Measurements from ENCODE around the gene BOK.

BOK gene

DNA sequence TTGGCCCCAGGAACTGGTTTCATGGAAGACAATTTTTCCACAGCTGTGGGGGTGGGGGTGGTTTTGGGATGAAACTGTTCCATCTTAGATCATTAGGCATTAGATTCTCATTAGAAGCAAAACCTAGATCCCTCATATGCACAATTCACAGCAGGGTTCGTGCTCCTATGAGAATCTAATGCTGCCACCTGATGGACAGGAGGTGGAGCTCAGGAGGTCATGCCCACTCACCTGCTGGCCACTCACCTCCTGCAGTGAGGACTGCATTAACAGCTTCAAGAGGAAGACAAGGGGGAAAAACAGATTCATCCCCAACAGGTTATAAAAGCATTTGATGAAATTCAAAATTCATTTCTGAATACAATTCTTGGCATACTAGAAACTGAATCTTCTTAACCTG, 39.9 kb downstream of the BOK start:
- Histone ChIP-seq H3K4me3 (ENCODE audit: low read length) (no peak overlapping the region), H3K27me3 (ENCODE audit: low read depth, low read length) (no peaks in the 10 kb centered on the region), H3K9ac (ENCODE audit: low read length) (no peak overlapping the region), H2AFZ (ENCODE audit: low read depth, low read length) (no peak overlapping the region), H3K4me2 (ENCODE audit: low read length) (no peak overlapping the region), H3K36me3 (replicated peaks; ENCODE audit: low read depth, low read length) (no peaks in the 10 kb centered on the region), H3K4me1 (ENCODE audit: low read length) (no peaks in the 10 kb centered on the region), H4K20me1 (ENCODE audit: insufficient read depth, low read length) (no peaks in the 10 kb centered on the region), H3K79me2 (ENCODE audit: low read length) (no peaks in the 10 kb centered on the region), H3K9me3 (ENCODE audit: insufficient read depth, low read length) (no peaks in the 10 kb centered on the region), H3K27ac (ENCODE audit: low read length) (no peak overlapping the region)
- TF ChIP-seq CTCF (IDR thresholded peaks at IDR 0.05; ENCODE audit: low read depth, low read length) (peak; percentile 36), EZH2phosphoT487 (IDR thresholded peaks at IDR 0.05; ENCODE audit: low read depth) (no peak)

- H4K20me1 ChIP-seq (ENCODE audit: insufficient read depth, low read length), result no peaks in the 10 kb centered on the region
- no peak for TF ChIP-seq EZH2phosphoT487 (IDR thresholded peaks at IDR 0.05; ENCODE audit: low read depth)
- no peak for TF ChIP-seq CTCF (IDR thresholded peaks at IDR 0.05; ENCODE audit: low read depth, low read length)
- H3K4me1 ChIP-seq (ENCODE audit: low read length), result no peaks in the 10 kb centered on the region
- H3K27ac ChIP-seq (ENCODE audit: low read length), result no peak overlapping the region
- H3K9ac ChIP-seq (ENCODE audit: low read length), result no peak overlapping the region
- H3K9me3 ChIP-seq (ENCODE audit: insufficient read depth, low read length), result no peaks in the 10 kb centered on the region
- no peaks in the 10 kb centered on the region for H3K27me3 ChIP-seq (ENCODE audit: low read depth, low read length)
- H3K4me2 ChIP-seq (ENCODE audit: low read length), result no peak overlapping the region
- H3K4me3 ChIP-seq (ENCODE audit: low read length), result no peak overlapping the region
- H3K36me3 ChIP-seq (replicated peaks; ENCODE audit: low read depth, low read length), result no peaks in the 10 kb centered on the region
- H3K79me2 ChIP-seq (ENCODE audit: low read length), result no peaks in the 10 kb centered on the region
- H2AFZ ChIP-seq (ENCODE audit: low read depth, low read length), result no peak overlapping the region
These were observed 41.1 kb downstream of the BOK start for GRCh38 chr2:241599615-241600014.

GRCh38 chr2:241601841-241602240, 43.3 kb downstream of the BOK start:
- H2AFZ ChIP-seq (ENCODE audit: low read depth, low read length), result no peak overlapping the region
- no peaks in the 10 kb centered on the region for H4K20me1 ChIP-seq (ENCODE audit: insufficient read depth, low read length)
- no peaks in the 10 kb centered on the region for H3K27me3 ChIP-seq (ENCODE audit: low read depth, low read length)
- no peak overlapping the region for H3K27ac ChIP-seq (ENCODE audit: low read length)
- H3K4me2 ChIP-seq (ENCODE audit: low read length), result no peak overlapping the region
- H3K4me3 ChIP-seq (ENCODE audit: low read length), result no peak overlapping the region
- TF ChIP-seq EZH2phosphoT487 (IDR thresholded peaks at IDR 0.05; ENCODE audit: low read depth) (no peak), CTCF (IDR thresholded peaks at IDR 0.05; ENCODE audit: low read depth, low read length) (no peak)
- no peaks in the 10 kb centered on the region for H3K79me2 ChIP-seq (ENCODE audit: low read length)
- no peaks in the 10 kb centered on the region for H3K9me3 ChIP-seq (ENCODE audit: insufficient read depth, low read length)
- H3K4me1 ChIP-seq (ENCODE audit: low read length), result no peaks in the 10 kb centered on the region
- H3K9ac ChIP-seq (ENCODE audit: low read length), result no peak overlapping the region
- no peaks in the 10 kb centered on the region for H3K36me3 ChIP-seq (replicated peaks; ENCODE audit: low read depth, low read length)

DNA sequence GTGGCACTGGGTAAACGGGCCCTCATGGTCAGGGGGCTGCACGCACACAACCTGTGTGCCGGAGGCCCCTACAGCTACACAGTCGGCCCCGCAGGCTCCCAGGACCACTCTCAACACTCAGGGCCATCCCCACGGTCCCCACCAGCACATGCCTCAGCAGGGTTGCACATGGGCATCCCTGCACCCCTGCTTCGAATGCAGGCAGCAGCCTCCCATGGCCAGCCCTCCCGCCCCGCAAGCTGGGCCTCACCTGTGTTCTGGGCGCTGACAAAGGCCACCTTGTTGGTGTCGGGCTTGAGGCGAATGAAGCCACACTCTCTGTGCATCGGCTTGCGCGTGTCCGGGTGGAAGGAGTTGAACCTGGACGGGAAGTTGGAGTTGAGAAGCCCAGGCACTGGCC, 44.2 kb downstream of the BOK start:
- H2AFZ ChIP-seq (ENCODE audit: low read depth, low read length), result no peak overlapping the region
- H3K9ac ChIP-seq (ENCODE audit: low read length), result no peak overlapping the region
- H3K4me3 ChIP-seq (ENCODE audit: low read length), result no peak overlapping the region
- no peak overlapping the region for H3K27ac ChIP-seq (ENCODE audit: low read length)
- no peaks in the 10 kb centered on the region for H3K36me3 ChIP-seq (replicated peaks; ENCODE audit: low read depth, low read length)
- no peaks in the 10 kb centered on the region for H3K4me1 ChIP-seq (ENCODE audit: low read length)
- no peak overlapping the region for H3K4me2 ChIP-seq (ENCODE audit: low read length)
- no peaks in the 10 kb centered on the region for H3K27me3 ChIP-seq (ENCODE audit: low read depth, low read length)
- no peaks in the 10 kb centered on the region for H4K20me1 ChIP-seq (ENCODE audit: insufficient read depth, low read length)
- no peak for TF ChIP-seq CTCF (IDR thresholded peaks at IDR 0.05; ENCODE audit: low read depth, low read length)
- no peak for TF ChIP-seq EZH2phosphoT487 (IDR thresholded peaks at IDR 0.05; ENCODE audit: low read depth)
- H3K9me3 ChIP-seq (ENCODE audit: insufficient read depth, low read length), result no peaks in the 10 kb centered on the region
- H3K79me2 ChIP-seq (ENCODE audit: low read length), result no peaks in the 10 kb centered on the region
